SK-N-SH (cell line): ENCODE measurements around the gene RFTN1. TPM values are rescaled to one million over a fixed set of nuclear protein-coding genes. Genes with fewer than 3 reads are reported as not detected.

Source experiments
- CTCF ChIA-PET: fragments of 300-600, 350-600 bp; formaldehyde crosslinking; extraction: SDS; loops from one replicate; lab custom pipeline; 2021; lab: Yijun Ruan, JAX
- POLR2A ChIA-PET: fragments of 350-600 bp; sonication (Branson Sonifier 250); formaldehyde crosslinking; extraction: SDS; loops from one replicate; lab custom pipeline; 2020; ENCODE audit warnings: antibody characterized with exemption, inconsistent platforms; lab: Yijun Ruan, JAX
- DNase-seq: peaks from one replicate; pipeline ENCODE4 v3.0.0; 2012
- H2AFZ ChIP-seq: fragments of 200-600 bp; sonication (generic); 2 replicates; pipeline ENCODE4 v1.8.1; 2016; ENCODE audit warnings: antibody characterized with exemption, mild to moderate bottlenecking, low read depth
- H3F3A ChIP-seq: fragments of 200-600 bp; sonication (generic); replicated peaks from 2 replicates; pipeline ENCODE3; 2016; ENCODE audit warnings: antibody characterized with exemption, mild to moderate bottlenecking; ENCODE audit not compliant: insufficient read depth
- H3K27ac ChIP-seq, 2 experiments: fragments of 200-500 bp in 1 of 2; fragments of 200-600 bp in 1 of 2; sonication (Bioruptor generic) in 1 of 2; sonication (generic), shearing (Covaris generic) in 1 of 2; 2 replicates each; pipeline versions ENCODE4 v1.5.1 to v1.6.1; 2014 to 2016; ENCODE audit warnings: low read depth in 2 of 2, inconsistent platforms in 1 of 2, low read length in 1 of 2, mild to moderate bottlenecking in 1 of 2, mixed read lengths in 1 of 2
- H3K27me3 ChIP-seq: fragments of 200-600 bp; sonication (generic), shearing (Covaris generic); 2 replicates; pipeline ENCODE4 v1.6.1; 2016; ENCODE audit warnings: mixed run types; ENCODE audit not compliant: insufficient read depth
- H3K36me3 ChIP-seq, 2 experiments: fragments of 200-500 bp in 1 of 2; fragments of 200-600 bp in 1 of 2; sonication (Bioruptor generic) in 1 of 2; sonication (generic) in 1 of 2; replicated peaks in 1 of 2; 2 replicates each; pipeline versions ENCODE3 to v1.5.1; 2014 to 2016; ENCODE audit warnings: low read length in 1 of 2, mild to moderate bottlenecking in 1 of 2; ENCODE audit not compliant: insufficient read depth in 2 of 2, control insufficient read depth in 1 of 2
- H3K4me1 ChIP-seq, 2 experiments: fragments of 200-500 bp in 1 of 2; fragments of 200-600 bp in 1 of 2; sonication (Bioruptor generic) in 1 of 2; sonication (generic), shearing (Covaris generic) in 1 of 2; 2 replicates each; pipeline versions ENCODE4 v1.5.1 to v1.6.1; 2014 to 2016; ENCODE audit warnings: low read depth in 1 of 2, low read length in 1 of 2, mixed run types in 1 of 2; ENCODE audit not compliant: insufficient read depth in 2 of 2, control insufficient read depth in 1 of 2
- H3K4me2 ChIP-seq: fragments of 200-600 bp; sonication (generic), shearing (Covaris generic); 2 replicates; pipeline ENCODE4 v1.6.1; 2017; ENCODE audit warnings: mixed run types
- H3K4me3 ChIP-seq, 2 experiments: fragments of 200-500 bp in 1 of 2; fragments of 200-600 bp in 1 of 2; sonication (Bioruptor generic) in 1 of 2; sonication (generic), shearing (Covaris generic) in 1 of 2; 2 replicates each; pipeline versions ENCODE4 v1.5.1 to v1.8.1; 2014 to 2016; ENCODE audit warnings: low read depth in 2 of 2, inconsistent platforms in 1 of 2, low read length in 1 of 2, mild to moderate bottlenecking in 1 of 2, mixed read lengths in 1 of 2, moderate library complexity in 1 of 2
- H3K79me2 ChIP-seq: fragments of 200-600 bp; sonication (generic); 2 replicates; pipeline ENCODE4 v1.8.1; 2017; ENCODE audit warnings: mild to moderate bottlenecking; ENCODE audit not compliant: insufficient read depth
- H3K9ac ChIP-seq: fragments of 200-600 bp; sonication (generic); 2 replicates; pipeline ENCODE4 v1.6.1; 2017; ENCODE audit warnings: mixed run types
- H3K9me2 ChIP-seq: fragments of 200-600 bp; sonication (generic); 2 replicates; pipeline ENCODE4 v1.6.1; 2017; ENCODE audit warnings: mixed run types
- H3K9me3 ChIP-seq: fragments of 200-600 bp; sonication (generic); 2 replicates; pipeline ENCODE4 v1.6.1; 2017; ENCODE audit warnings: mixed run types, mild to moderate bottlenecking, moderate library complexity
- H4K20me1 ChIP-seq: fragments of 200-600 bp; sonication (generic); 2 replicates; pipeline ENCODE4 v1.6.1; 2017; ENCODE audit warnings: mild to moderate bottlenecking, mixed run types; ENCODE audit not compliant: insufficient read depth
- CTCF ChIP-seq: fragments of 200-600 bp; sonication (generic); IDR thresholded peaks from 2 replicates; pipeline ENCODE4 v1.6.1; 2017; ENCODE audit warnings: antibody characterized with exemption, mild to moderate bottlenecking, moderate library complexity
- ELF1 ChIP-seq: IDR thresholded peaks from 2 replicates; pipeline ENCODE4 v1.4.0; 2012
- EP300 ChIP-seq, 2 experiments: IDR thresholded peaks; 2 replicates each; pipeline versions ENCODE4 v1.4.0 to v1.6.1; 2012; ENCODE audit warnings: borderline replicate concordance in 1 of 2, low read depth in 1 of 2, low read length in 1 of 2
- EZH2phosphoT487 ChIP-seq: fragments of 200-600 bp; sonication (generic); IDR thresholded peaks from 2 replicates; pipeline ENCODE4 v1.6.1; 2017; ENCODE audit warnings: low read depth, mixed run types, mild to moderate bottlenecking, antibody characterized with exemption, moderate library complexity, borderline replicate concordance
- FOSL2 ChIP-seq: IDR thresholded peaks from 2 replicates; pipeline ENCODE4 v1.4.0; 2012; ENCODE audit warnings: low read depth, mild to moderate bottlenecking, moderate library complexity, borderline replicate concordance
- MAX ChIP-seq: IDR thresholded peaks from 2 replicates; pipeline ENCODE4 v1.4.0; 2012; ENCODE audit warnings: low read depth
- MXI1 ChIP-seq: IDR thresholded peaks from 2 replicates; pipeline ENCODE4 v1.6.1; 2012; ENCODE audit warnings: mild to moderate bottlenecking, low read depth, low read length, improper control_type of control experiment
- NFIC ChIP-seq: IDR thresholded peaks from 2 replicates; pipeline ENCODE4 v1.4.0; 2012; ENCODE audit warnings: borderline replicate concordance
- RAD21 ChIP-seq: IDR thresholded peaks from 2 replicates; pipeline ENCODE4 v1.6.1; 2012; ENCODE audit warnings: mild to moderate bottlenecking, low read length
- SMC3 ChIP-seq: IDR thresholded peaks from 2 replicates; pipeline ENCODE4 v1.6.1; 2012; ENCODE audit warnings: low read depth, low read length, improper control_type of control experiment
- TCF12 ChIP-seq: IDR thresholded peaks from 2 replicates; pipeline ENCODE4 v1.4.0; 2012
- TEAD4 ChIP-seq: IDR thresholded peaks from 2 replicates; pipeline ENCODE4 v1.4.0; 2012; ENCODE audit warnings: mild to moderate bottlenecking, borderline replicate concordance; ENCODE audit not compliant: insufficient read depth
- USF2 ChIP-seq: fragments of 150-350 bp; IDR thresholded peaks from 2 replicates; pipeline ENCODE4 v1.6.1; 2017; ENCODE audit warnings: antibody characterized with exemption, low read length, low read depth, borderline replicate concordance
- WGBS: methylation state at CpG from one replicate; pipeline ENCODE4 v1.1.6; 2017; ENCODE audit warnings: low lambda C conversion rate; 5-methylcytosine and 5-hydroxymethylcytosine counted together
- polyA plus RNA-seq, 3 experiments: library from polyadenylated mRNA; depleted of rRNA; stranded (reverse); fragments of >200 nt; gene quantifications; 2 replicates each; pipeline ENCODE4 v1.2.3, GENCODE V29; 2012
- TF ChIP-seq, protein P1 (sequence below): IDR thresholded peaks from 2 replicates; pipeline ENCODE4 v1.4.0; 2012; ENCODE audit warnings: low read depth, borderline replicate concordance

RFTN1 gene
- polyA plus RNA-seq, 1 of the 3 experiments (the other 2 are of a cell fraction) = 21.2 TPM

DNA sequence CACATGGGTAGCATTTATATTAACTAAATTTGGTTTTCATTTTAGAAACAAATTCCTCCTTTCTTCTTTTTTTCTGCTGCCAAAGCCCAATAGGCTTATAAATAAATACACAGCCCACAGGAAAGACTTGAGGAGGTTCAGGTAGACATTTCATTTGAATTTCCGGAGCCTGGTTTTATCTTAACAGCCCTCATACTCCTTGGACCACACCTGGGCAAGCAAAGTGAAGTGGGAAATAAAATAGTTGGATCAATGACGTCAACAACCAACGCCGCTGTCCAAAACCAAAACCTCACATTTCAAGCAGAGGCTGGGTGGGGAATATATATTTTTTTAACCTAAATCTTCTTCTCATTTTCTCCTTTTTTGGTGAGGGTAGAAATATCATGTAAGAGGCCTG lies 53.2 kb downstream of the RFTN1 start:
- Histone ChIP-seq H3K9ac (no peak overlapping the region), H3F3A (no peaks in the 10 kb centered on the region), H3K79me2 (peaks cover 17% of the 10 kb centered on the region; the same call in 1 of the 2 replicates), H3K4me1 (peaks cover 5 to 23% of the 10 kb centered on the region in 2 experiments; a peak in 3 of 4 replicates), H3K4me2 (no peak overlapping the region), H3K9me3 (no peaks in the 10 kb centered on the region), H4K20me1 (no peaks in the 10 kb centered on the region), H3K27me3 (no peaks in the 10 kb centered on the region), H2AFZ (no peak overlapping the region), H3K9me2 (no peaks in the 10 kb centered on the region), H3K27ac (peak overlapping the region in 1 of 2 experiments; percentile 96; a peak in 2 of 4 replicates), H3K36me3 (no peaks in the 10 kb centered on the region), H3K4me3 (no peak overlapping the region)
- WGBS = 98% methylated on average over 4 of the region's 4 CpGs
- no peak for TF ChIP-seq RAD21
- TF ChIP-seq TEAD4 = no peak
- TF ChIP-seq EZH2phosphoT487 = no peak
- no peak for TF ChIP-seq MAX
- no peak for TF ChIP-seq USF2
- no peak for TF ChIP-seq EP300 (IDR thresholded peaks at IDR 0.05; ENCODE audit: borderline replicate concordance in 1 of 2, low read depth in 1 of 2, low read length in 1 of 2)
- TF ChIP-seq MXI1 = no peak
- no peak for TF ChIP-seq ELF1
- TF ChIP-seq, protein P1, sequence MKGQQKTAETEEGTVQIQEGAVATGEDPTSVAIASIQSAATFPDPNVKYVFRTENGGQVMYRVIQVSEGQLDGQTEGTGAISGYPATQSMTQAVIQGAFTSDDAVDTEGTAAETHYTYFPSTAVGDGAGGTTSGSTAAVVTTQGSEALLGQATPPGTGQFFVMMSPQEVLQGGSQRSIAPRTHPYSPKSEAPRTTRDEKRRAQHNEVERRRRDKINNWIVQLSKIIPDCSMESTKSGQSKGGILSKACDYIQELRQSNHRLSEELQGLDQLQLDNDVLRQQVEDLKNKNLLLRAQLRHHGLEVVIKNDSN = no peak
- no peak for TF ChIP-seq SMC3
- no peak for TF ChIP-seq CTCF
- DNase-seq = no peak
- ChIA-PET POLR2A (interaction anchor here (1.3 kb wide), 1 partner anchor 31 kb away, joined by 3 read pairs; no protein-coding TSS in a partner anchor), CTCF (interaction anchor here (1.0 kb wide), 1 partner anchor 52 kb away, joined by 4 read pairs; no protein-coding TSS in a partner anchor)

DNA sequence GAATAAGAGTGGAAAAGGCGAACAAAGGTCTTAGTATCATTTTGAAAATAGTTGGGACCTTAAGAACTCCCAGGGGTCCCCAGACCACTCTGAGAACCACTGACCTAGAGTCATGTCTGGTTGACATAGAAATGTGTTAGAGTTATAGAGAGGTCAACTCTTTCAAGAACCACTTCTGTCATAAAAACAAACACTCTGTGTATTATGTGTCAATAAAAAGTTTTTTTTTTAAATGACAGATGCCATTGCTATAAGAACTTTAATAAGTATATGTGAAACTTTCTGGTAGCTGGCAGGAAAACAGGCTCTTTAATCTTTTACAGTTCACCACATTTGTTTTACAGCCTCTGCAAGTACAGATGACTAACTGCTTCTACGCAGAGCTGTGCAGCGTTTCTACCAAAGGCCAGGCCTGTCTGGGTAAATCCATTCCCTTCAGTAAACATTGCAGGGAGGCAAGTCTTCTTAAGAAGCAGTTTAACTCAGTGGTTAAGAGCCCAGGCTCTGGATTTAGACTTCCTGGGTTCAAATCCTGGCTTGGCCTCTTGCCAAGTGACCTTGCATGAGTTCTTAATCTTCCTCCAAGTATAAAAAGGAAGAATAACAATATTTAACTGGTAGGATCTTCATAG lies 56.6 kb downstream of the RFTN1 start:
- Histone ChIP-seq H3F3A (no peaks in the 10 kb centered on the region), H3K9me2 (no peaks in the 10 kb centered on the region), H3K4me2 (no peak overlapping the region), H2AFZ (no peak overlapping the region), H3K4me3 (no peak overlapping the region), H3K27ac (no peak overlapping the region; a peak in 1 of 4 replicates), H3K36me3 (no peaks in the 10 kb centered on the region), H4K20me1 (no peaks in the 10 kb centered on the region), H3K4me1 (peaks cover 0 to 26% of the 10 kb centered on the region in 2 experiments; a peak in 2 of 4 replicates), H3K9ac (no peak overlapping the region), H3K79me2 (peaks cover 14% of the 10 kb centered on the region; the same call in 1 of the 2 replicates), H3K9me3 (no peaks in the 10 kb centered on the region), H3K27me3 (no peaks in the 10 kb centered on the region)
- DNase-seq = no peak
- TF ChIP-seq TCF12 (no peak), CTCF (no peak), MAX (no peak), NFIC (peak; percentile 17; the same call in 1 of the 2 replicates), EZH2phosphoT487 (no peak), FOSL2 (no peak)
- ChIA-PET CTCF (no interaction called here), POLR2A (no interaction called here)
- 90% methylated on average over 3 of the region's 3 CpGs for WGBS
